RWPE2 (cell line): ENCODE data around the gene LAMTOR4.

ENCODE experiments used
- ATAC-seq: fragments of 200-7000 bp; cut with Tn5 transposase; 3 replicates; pipeline ENCODE4 v1.9.1; 2021; ENCODE audit warnings: low read depth
- DNase-seq: peaks from one replicate; pipeline ENCODE4 v3.0.0-alpha.2; 2020; ENCODE audit warnings: low spot score
- H3K27ac ChIP-seq: fragments of 450-650 bp; 2 replicates; pipeline ENCODE4 v1.5.1; 2017; ENCODE audit warnings: mild to moderate bottlenecking; ENCODE audit not compliant: poor library complexity, severe bottlenecking
- H3K27me3 ChIP-seq: fragments of 250-450 bp; sonication (Bioruptor Pico); 2 replicates; pipeline ENCODE4 v1.5.1; 2021; ENCODE audit warnings: mild to moderate bottlenecking, moderate library complexity; ENCODE audit not compliant: insufficient read depth, poor library complexity, severe bottlenecking
- H3K36me3 ChIP-seq: fragments of 250-450 bp; sonication (Bioruptor Pico); 2 replicates; pipeline ENCODE4 v1.5.1; 2020; ENCODE audit warnings: low read depth, mild to moderate bottlenecking, moderate library complexity
- H3K4me1 ChIP-seq: fragments of 250-450 bp; sonication (Bioruptor Pico); 2 replicates; pipeline ENCODE4 v1.5.1; 2021; ENCODE audit warnings: mild to moderate bottlenecking, moderate library complexity; ENCODE audit not compliant: insufficient read depth, poor library complexity, severe bottlenecking
- H3K4me3 ChIP-seq: fragments of 250-450 bp; sonication (Bioruptor Pico); 2 replicates; pipeline ENCODE4 v1.5.1; 2021; ENCODE audit warnings: mild to moderate bottlenecking, moderate library complexity; ENCODE audit not compliant: severe bottlenecking
- H3K9me3 ChIP-seq: fragments of 250-450 bp; sonication (Bioruptor Pico); 2 replicates; pipeline ENCODE4 v1.5.1; 2021; ENCODE audit warnings: mild to moderate bottlenecking, moderate library complexity; ENCODE audit not compliant: severe bottlenecking
- TF ChIP-seq, protein P1 (sequence below): fragments of 450-650 bp; IDR thresholded peaks from one replicate; pipeline ENCODE4 v1.5.1; 2017; ENCODE audit warnings: mild to moderate bottlenecking, moderate library complexity; ENCODE audit not compliant: poor library complexity, severe bottlenecking

The LAMTOR4 gene

DNA sequence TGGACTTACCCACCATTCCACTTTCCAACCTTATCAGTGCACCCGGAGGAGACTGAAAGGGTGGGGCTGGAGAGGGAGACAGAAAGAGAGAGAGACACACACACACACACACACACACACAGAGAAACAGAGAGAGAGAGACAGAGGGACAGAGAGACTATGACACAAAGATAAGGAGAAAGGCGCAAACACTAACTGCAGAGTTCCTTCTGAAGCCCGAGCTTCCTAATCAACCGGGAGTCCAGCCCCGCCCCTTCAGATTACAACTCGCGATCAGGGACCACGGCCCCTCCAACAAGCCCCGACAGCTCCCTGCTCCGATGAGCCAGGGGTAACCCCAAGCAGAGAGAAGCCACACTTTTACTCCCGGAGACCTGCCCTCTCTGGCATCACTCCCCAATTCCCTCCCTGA lies 19.2 kb downstream of the LAMTOR4 start:
- ATAC-seq (0 out of 3 replicates have a peak, but pooled peaks have one; percentile 4), DNase-seq (no peak)
- Histone ChIP-seq H3K4me3 (peak overlapping the region; percentile 13), H3K36me3 (no peaks in the 10 kb centered on the region), H3K4me1 (peaks cover 7% of the 10 kb centered on the region), H3K27me3 (no peaks in the 10 kb centered on the region), H3K27ac (no peak overlapping the region), H3K9me3 (no peaks in the 10 kb centered on the region)
- TF ChIP-seq, protein P1, sequence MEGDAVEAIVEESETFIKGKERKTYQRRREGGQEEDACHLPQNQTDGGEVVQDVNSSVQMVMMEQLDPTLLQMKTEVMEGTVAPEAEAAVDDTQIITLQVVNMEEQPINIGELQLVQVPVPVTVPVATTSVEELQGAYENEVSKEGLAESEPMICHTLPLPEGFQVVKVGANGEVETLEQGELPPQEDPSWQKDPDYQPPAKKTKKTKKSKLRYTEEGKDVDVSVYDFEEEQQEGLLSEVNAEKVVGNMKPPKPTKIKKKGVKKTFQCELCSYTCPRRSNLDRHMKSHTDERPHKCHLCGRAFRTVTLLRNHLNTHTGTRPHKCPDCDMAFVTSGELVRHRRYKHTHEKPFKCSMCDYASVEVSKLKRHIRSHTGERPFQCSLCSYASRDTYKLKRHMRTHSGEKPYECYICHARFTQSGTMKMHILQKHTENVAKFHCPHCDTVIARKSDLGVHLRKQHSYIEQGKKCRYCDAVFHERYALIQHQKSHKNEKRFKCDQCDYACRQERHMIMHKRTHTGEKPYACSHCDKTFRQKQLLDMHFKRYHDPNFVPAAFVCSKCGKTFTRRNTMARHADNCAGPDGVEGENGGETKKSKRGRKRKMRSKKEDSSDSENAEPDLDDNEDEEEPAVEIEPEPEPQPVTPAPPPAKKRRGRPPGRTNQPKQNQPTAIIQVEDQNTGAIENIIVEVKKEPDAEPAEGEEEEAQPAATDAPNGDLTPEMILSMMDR = no peak

DNA sequence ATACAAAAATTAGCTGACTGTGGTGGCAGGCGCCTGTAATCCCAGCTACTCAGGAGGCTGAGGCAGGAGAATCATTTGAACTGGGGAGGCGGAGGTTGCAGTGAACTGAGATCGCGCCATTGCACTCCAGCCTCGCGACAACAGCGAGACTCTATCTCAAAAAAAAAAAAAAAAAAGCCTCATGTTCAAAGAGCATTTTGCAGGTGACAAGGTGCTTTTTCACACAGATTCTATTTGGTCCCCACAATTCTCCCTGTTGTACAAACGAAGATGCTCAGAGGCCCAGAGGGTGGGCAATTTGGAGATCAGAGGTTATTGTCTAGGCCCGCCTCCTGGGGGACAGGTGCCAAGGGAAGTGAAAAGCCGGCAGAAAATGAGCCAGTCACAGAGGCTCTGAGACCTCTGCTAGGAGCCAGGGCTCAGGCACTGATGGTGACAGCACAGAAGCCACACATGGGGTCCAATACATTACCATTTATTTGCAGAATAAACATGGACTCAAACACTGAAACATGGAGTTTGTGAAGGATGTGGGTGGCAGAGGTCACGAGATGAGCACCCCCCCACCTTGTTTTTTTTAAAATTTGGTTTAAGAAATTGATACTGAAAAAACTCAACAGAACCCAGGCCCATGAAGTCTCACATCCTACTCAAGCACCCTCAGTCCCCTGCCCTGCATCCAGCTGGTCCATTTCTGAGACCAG lies 20.6 kb downstream of the LAMTOR4 start:
- Histone ChIP-seq H3K27ac (no peak overlapping the region), H3K27me3 (no peaks in the 10 kb centered on the region), H3K36me3 (no peaks in the 10 kb centered on the region), H3K4me1 (peaks cover 6% of the 10 kb centered on the region), H3K9me3 (no peaks in the 10 kb centered on the region), H3K4me3 (no peak overlapping the region)
- DNase-seq = no peak
- TF ChIP-seq, protein P1 = no peak
- ATAC-seq = no peak

DNA sequence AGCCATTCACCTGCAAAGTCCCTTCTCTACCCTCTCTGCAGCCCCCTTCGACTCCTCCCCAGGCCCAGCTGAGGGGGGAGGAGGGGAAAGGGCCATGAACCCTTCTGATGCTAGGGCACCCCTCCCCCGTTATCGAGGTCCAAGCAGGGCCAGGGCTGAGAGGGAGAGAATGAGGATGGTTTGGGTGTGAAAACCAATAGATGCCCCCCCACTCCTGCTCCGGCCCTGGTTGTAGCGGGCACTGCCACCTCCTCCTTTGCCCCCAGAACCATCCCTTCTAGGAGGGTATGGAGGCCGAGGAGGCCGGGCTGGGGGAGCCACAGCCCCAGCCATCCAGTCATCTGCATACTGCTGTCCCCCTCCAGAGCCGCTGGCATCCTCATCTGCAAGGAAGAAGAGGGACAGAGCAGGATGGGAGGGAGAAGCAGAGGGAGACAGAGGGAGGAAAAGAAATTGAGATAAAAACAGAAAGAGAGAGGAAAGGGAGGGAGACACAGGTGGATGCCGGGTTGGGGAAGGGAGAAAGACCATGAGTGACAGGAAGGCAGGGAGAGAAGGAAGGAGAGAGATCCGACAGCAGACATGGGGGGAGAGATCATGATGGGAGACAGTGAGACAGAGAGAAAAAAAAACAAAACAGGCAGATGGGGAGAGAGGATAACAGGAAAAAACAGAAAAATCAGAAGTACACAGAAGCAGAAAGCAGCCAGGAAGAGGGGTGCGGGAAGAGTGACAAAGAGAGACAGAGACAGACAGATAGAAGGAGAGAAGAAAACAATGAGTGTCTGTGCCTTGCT lies 21.6 kb downstream of the LAMTOR4 start:
- peaks cover 6% of the 10 kb centered on the region for H3K4me1 ChIP-seq
- no peak overlapping the region for H3K27ac ChIP-seq
- TF ChIP-seq, protein P1 = no peak
- no peaks in the 10 kb centered on the region for H3K27me3 ChIP-seq
- H3K36me3 ChIP-seq = no peaks in the 10 kb centered on the region
- H3K9me3 ChIP-seq = no peaks in the 10 kb centered on the region
- DNase-seq = no peak
- H3K4me3 ChIP-seq = no peak overlapping the region
- ATAC-seq = no peak

DNA sequence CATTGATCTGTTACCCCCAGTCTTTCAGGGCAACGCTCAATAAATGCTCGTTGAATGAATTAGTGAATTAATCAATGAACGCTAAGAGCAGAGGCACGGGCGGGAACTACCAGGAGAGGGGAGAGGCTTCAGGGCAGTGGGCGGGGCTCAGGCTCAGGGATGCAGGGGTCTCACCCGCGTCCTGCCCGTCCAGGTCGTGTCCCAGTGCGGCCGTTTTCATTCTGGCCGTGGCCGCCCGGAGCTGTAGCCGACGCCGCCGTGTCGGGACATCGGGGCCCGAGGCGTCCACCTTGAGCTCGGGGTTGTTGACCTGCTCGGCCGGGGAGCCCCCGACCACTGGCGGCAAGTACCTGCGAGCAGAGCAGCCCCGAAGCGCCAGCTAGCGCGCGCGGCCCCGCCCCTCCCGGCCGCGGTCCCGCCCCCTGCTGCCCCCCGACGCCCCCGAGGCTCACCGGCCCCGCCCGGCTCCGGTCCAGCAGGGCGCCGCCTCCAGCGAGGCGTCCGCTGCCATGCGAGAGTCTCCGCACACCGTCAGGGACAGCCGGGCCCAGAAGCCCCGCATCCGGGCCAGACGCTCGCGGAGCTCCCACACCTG lies 22.5 kb downstream of the LAMTOR4 start:
- no peak overlapping the region for H3K27ac ChIP-seq
- peak overlapping the region; percentile 28 for H3K4me3 ChIP-seq
- no peaks in the 10 kb centered on the region for H3K36me3 ChIP-seq
- no peaks in the 10 kb centered on the region for H3K27me3 ChIP-seq
- ATAC-seq = peak; percentile 38; the same call in 2 of the 3 replicates
- H3K4me1 ChIP-seq = peaks cover 6% of the 10 kb centered on the region
- TF ChIP-seq, protein P1 = no peak
- H3K9me3 ChIP-seq = no peaks in the 10 kb centered on the region
- no peak for DNase-seq
